BLaER1 (cell line): ENCODE data around the gene ZNF334.

Experiments used
- H3K27ac ChIP-seq: shearing (Covaris generic); formaldehyde crosslinking; 2 replicates; pipeline ENCODE4 v1.8.1; 2022
- H3K27me3 ChIP-seq: shearing (Covaris generic); formaldehyde crosslinking; 2 replicates; pipeline ENCODE4 v1.8.1; 2022
- H3K36me3 ChIP-seq: shearing (Covaris generic); formaldehyde crosslinking; 2 replicates; pipeline ENCODE4 v1.8.1; 2022
- H3K4me1 ChIP-seq: shearing (Covaris generic); formaldehyde crosslinking; 2 replicates; pipeline ENCODE4 v1.8.1; 2022
- H3K4me2 ChIP-seq: shearing (Covaris generic); formaldehyde crosslinking; 2 replicates; pipeline ENCODE4 v1.8.1; 2022
- H3K4me3 ChIP-seq: shearing (Covaris generic); formaldehyde crosslinking; 2 replicates; pipeline ENCODE4 v1.8.1; 2022
- H3K9ac ChIP-seq: shearing (Covaris generic); formaldehyde crosslinking; 2 replicates; pipeline ENCODE4 v1.8.1; 2022
- H3K9me3 ChIP-seq: shearing (Covaris generic); formaldehyde crosslinking; 2 replicates; pipeline ENCODE4 v1.8.1; 2022
- H4K20me1 ChIP-seq: shearing (Covaris generic); formaldehyde crosslinking; 2 replicates; pipeline ENCODE4 v1.8.1; 2022
- Cebpa-rat ChIP-seq: shearing (Covaris generic); IDR thresholded peaks from 2 replicates; pipeline ENCODE4 v1.8.1; 2022

ZNF334 gene

GRCh38 chr20:46463852-46464251, 49.5 kb downstream of the ZNF334 start:
- no peaks in the 10 kb centered on the region for H4K20me1 ChIP-seq
- no peak overlapping the region for H3K9ac ChIP-seq
- TF ChIP-seq Cebpa-rat = no peak
- no peak overlapping the region for H3K27ac ChIP-seq
- no peak overlapping the region for H3K4me3 ChIP-seq
- H3K9me3 ChIP-seq = peaks cover 4% of the 10 kb centered on the region; the same call in 1 of the 2 replicates
- no peaks in the 10 kb centered on the region for H3K27me3 ChIP-seq
- no peaks in the 10 kb centered on the region for H3K36me3 ChIP-seq
- no peaks in the 10 kb centered on the region for H3K4me1 ChIP-seq
- H3K4me2 ChIP-seq = no peak overlapping the region

- Histone ChIP-seq H3K9me3 (peaks cover 22% of the 10 kb centered on the region), H3K4me2 (no peak overlapping the region), H4K20me1 (no peaks in the 10 kb centered on the region), H3K27me3 (no peaks in the 10 kb centered on the region), H3K27ac (no peak overlapping the region), H3K4me1 (no peaks in the 10 kb centered on the region), H3K9ac (no peak overlapping the region), H3K4me3 (no peak overlapping the region), H3K36me3 (no peaks in the 10 kb centered on the region)
- TF ChIP-seq Cebpa-rat = no peak
Observed at GRCh38 chr20:46461808-46462207, 51.6 kb downstream of the ZNF334 start.

- Histone ChIP-seq H3K9me3 (peaks cover 40% of the 10 kb centered on the region), H4K20me1 (no peaks in the 10 kb centered on the region), H3K27me3 (no peaks in the 10 kb centered on the region), H3K27ac (no peak overlapping the region), H3K4me3 (no peak overlapping the region), H3K4me2 (no peak overlapping the region), H3K36me3 (no peaks in the 10 kb centered on the region), H3K4me1 (no peaks in the 10 kb centered on the region), H3K9ac (no peak overlapping the region)
- TF ChIP-seq Cebpa-rat = no peak
Observed at GRCh38 chr20:46458866-46459750, 54.3 kb downstream of the ZNF334 start.

GRCh38 chr20:46456255-46457028, 56.9 kb downstream of the ZNF334 start:
- H3K27ac ChIP-seq = no peak overlapping the region
- TF ChIP-seq Cebpa-rat = no peak
- H3K9ac ChIP-seq = no peak overlapping the region
- no peak overlapping the region for H3K4me2 ChIP-seq
- H3K4me3 ChIP-seq = no peak overlapping the region
- no peaks in the 10 kb centered on the region for H3K36me3 ChIP-seq
- no peaks in the 10 kb centered on the region for H3K27me3 ChIP-seq
- peaks cover 40% of the 10 kb centered on the region for H3K9me3 ChIP-seq
- no peaks in the 10 kb centered on the region for H4K20me1 ChIP-seq
- H3K4me1 ChIP-seq = no peaks in the 10 kb centered on the region

GRCh38 chr20:46455729-46456128, 57.6 kb downstream of the ZNF334 start:
- no peak for TF ChIP-seq Cebpa-rat

More at GRCh38 chr20:46455729-46456128, 57.6 kb downstream of the ZNF334 start:
- H3K4me1 ChIP-seq = no peaks in the 10 kb centered on the region
- no peak overlapping the region for H3K4me2 ChIP-seq
- no peak overlapping the region for H3K9ac ChIP-seq
- H3K36me3 ChIP-seq = no peaks in the 10 kb centered on the region
- no peak overlapping the region for H3K4me3 ChIP-seq
- H3K27me3 ChIP-seq = no peaks in the 10 kb centered on the region
- peaks cover 40% of the 10 kb centered on the region for H3K9me3 ChIP-seq
- H3K27ac ChIP-seq = no peak overlapping the region
- no peaks in the 10 kb centered on the region for H4K20me1 ChIP-seq
